ENCODE results near the gene DENND2C.

Gene DENND2C

DNA sequence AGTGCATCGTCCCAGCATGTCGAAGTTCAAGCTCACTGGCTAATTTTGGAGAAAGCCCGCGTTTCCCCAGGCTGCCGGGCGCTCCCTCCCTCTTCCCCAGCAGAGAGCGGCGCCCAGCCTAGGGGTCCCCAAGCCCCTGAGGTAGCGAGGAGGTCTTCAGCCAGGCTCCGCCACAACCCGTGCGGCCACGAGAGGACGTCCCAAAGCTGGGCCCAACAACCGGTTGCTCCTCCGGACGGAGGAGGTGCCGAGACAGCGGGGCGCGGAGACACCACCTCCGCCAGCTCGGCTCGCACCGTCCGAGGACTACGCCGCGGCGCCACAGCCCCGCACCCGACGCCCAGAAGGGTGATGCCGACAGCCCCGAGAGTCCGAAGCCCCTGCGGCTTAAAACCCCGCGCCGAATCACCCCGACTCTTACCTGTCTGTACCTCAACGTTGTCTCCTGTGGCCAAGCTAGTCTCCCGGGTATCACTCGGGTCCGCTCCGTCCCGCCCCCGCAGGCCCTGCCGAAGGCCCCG, at the start of gene DENND2C:
DENND2C (minus strand) TSS at position 488 of the 521 bp plus-strand sequence. CDS start 44,065 bp downstream, outside the sequence.
- DNase-seq (ENCODE audit: low spot score): no peak

DNA sequence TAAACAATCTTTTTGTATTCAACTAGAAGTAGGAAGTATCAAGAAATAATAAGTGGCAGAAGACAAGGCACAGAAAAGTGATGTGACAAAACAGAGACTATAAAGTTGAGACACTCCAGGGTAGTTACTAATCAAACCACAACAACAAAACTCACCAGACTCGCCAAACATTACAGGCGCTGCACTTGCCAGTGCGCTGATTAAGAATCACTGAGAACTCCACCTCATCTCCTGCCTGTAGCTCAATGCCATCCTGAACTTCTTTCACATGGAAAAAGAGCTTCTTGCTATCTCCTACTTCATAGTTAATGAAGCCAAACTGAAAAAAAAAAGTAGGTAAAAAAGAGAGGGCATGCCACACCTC, 49.6 kb upstream of the DENND2C start:
- no peak for DNase-seq (ENCODE audit: low spot score)

GRCh38 chr1:114718661-114719423, 49.0 kb upstream of the DENND2C start:
- no peak for DNase-seq (ENCODE audit: low spot score)

DNA sequence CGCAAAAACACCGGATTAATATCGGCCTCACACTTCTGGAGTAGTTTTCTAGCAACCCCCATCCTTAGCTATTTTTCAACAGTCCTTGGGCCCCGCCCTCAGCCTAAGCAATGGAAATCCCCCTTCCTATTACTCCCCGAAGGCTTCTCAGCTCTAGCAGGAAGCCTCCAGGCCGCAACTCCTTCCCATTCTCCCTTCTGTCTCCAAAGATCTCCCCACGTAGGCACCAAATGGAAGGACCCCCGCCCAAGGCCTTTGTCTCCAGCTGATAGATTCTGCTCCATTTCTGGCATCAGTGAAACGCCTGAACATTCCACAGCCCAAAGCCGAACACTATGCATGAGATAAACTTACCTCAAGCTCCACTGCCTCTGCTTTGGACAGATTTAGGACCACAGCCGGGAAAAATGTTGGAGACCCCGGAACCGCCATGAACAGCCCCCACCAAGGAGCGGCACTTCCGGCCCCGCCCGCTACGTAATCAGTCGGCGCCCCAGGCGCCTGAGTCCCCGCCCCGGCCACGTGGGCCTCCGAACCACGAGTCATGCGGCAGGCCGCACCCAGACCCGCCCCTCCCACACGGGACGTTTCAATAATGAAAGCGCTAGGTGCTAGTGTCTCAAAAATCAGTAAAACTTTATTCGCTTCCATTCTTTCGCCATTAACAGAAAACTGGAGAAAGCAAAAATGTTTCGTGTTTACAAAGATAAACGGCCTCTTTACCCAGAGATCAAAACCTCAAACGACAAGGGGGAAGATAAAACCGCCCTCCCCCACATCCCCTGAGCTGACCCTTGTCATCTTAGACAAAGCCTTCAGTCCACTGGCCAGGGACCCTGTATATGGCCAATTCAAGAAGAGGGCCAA, 46.7 kb upstream of the DENND2C start, which contains the start of gene NRAS:
NRAS (minus strand) TSS at position 468 of the 867 bp plus-strand sequence. CDS start 611 bp downstream, outside the sequence.
- peak; percentile 95 for DNase-seq (ENCODE audit: low spot score)

DNA sequence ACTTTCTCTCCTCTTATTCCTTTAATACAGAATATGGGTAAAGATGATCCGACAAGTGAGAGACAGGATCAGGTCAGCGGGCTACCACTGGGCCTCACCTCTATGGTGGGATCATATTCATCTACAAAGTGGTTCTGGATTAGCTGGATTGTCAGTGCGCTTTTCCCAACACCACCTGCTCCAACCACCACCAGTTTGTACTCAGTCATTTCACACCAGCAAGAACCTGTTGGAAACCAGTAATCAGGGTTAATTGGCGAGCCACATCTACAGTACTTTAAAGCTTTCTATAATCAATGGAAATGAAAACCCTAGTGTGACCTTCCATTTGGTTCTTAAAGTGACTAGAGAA, 46.1 kb upstream of the DENND2C start:
- DNase-seq (ENCODE audit: low spot score): no peak

- no peak for DNase-seq (ENCODE audit: low spot score)
Measured at GRCh38 chr1:114712977-114713376, 43.1 kb upstream of the DENND2C start.

DNA sequence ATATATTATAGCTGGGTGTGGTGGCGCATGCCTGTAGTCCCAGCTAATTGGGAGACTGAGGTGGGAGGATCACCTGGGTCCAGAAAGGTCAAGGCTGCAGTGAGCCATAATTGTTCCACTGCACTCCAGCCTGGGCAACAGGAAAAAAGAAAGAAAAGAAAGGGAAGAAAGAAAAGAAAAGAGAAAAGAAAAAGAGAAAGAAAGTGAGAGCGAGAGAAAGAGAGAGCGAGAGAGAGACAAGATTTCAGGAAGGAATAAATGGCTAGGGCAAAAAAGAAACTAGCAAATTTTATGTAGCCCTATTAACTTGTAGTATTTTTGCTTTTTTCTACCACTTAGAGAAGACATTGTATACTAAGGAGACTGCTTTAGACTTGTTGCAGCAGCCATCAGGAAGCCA, 40.5 kb upstream of the DENND2C start:
- DNase-seq (ENCODE audit: low spot score): no peak

DNA sequence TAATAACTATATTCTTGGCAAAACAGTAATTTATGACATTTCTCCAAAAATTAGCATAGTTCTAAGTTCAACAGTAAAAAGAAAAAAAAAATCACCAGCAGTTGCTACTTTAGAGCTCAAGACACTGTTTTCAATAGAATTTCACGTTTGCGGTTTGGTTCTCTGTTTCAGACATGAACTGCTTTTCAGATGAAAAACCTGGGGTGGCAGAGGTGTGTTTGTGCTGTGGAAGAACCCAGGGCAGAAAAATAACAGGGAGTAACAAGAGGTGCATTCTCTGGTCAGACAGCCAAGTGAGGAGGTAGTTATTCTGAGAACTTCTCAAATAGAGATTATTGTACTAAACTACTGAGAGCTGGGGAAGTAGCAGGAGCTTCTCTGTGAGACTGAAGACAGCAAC, 37.8 kb upstream of the DENND2C start:
- DNase-seq (ENCODE audit: low spot score): no peak

DNA sequence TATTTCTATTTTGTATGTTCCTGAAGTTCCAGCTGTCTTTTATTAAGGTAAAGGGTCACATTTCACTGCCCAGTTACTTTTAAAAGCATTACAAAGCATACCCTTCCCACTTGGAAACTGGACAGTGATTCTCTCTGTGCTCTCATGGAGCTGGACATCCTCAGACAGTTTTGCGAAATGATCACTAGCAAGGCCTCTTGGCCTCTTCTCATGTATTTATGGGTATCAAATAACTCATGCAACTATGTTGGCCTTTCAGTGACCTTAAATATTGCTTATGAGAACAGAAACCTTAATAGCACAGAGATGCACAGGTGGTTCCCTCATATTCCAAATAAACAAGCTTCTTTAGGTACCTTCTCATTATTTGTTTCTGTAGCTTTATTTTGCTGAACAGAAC, 33.4 kb upstream of the DENND2C start:
- no peak for DNase-seq (ENCODE audit: low spot score)

DNA sequence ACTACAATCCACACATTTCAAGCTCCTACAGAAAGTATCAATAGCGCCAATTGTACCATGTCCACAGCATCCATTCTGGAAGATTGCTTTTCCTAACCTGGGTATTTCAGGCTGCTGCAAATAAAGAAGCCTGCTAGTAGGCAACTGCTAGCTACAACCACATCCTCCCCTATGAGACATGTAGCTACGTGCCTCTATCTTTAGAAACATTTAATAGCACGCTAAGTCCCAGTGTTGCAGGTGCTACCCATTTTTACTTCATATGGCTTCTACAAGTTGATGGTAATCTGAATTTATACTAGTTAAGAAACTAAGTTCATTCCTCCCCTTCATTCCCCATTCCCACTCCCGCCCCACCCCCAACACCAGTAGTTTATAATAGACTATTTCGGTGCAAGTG, 32.9 kb upstream of the DENND2C start:
- DNase-seq (ENCODE audit: low spot score): no peak

- no peak for DNase-seq (ENCODE audit: low spot score)
Measured at GRCh38 chr1:114701931-114702330, 32.1 kb upstream of the DENND2C start.

DNA sequence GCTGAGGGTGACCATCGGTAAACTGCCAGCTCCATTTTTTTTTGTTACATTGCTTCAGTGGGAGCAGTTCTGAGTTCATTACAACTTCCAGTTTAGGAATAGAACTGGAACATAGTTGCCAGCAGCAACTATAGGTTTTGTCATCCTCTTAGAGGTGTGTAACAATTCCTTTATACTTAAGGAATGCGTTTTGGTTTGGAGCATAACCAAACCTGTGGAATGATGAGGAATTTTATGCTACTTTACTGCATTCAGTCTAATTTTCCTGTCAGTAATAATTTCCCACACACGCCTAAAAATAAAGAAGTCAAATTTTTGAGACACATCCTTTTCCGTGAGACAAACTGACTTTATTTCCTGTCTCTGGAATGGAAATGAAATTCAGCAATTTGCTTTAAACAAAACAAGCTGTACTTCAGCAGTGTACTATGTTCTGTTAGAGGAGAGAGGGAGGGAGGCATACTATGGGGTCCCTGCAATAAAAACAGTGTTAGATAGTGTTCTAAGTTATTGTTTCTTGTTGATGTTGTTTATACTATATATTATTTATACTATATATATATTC, 30.3 kb upstream of the DENND2C start:
- DNase-seq (ENCODE audit: low spot score): no peak

DNA sequence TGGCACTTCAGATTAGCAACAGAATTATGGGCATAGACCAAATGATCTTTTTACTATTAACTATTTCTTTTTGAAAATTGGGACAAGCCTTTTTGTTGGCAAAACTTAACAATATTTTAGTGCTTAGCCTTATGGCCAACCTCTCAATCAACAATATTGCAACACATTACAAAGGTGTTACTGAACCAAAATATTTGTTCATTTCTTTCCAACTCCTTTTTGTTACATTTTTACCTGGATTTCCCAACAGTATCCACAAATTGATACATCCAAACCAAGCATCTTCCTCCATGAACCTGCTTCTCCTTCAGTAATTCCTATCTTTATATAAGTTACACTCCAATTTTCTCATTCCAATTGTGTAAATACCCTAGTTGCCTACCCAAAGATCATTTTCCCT, 27.0 kb upstream of the DENND2C start:
- no peak for DNase-seq (ENCODE audit: low spot score)

DNA sequence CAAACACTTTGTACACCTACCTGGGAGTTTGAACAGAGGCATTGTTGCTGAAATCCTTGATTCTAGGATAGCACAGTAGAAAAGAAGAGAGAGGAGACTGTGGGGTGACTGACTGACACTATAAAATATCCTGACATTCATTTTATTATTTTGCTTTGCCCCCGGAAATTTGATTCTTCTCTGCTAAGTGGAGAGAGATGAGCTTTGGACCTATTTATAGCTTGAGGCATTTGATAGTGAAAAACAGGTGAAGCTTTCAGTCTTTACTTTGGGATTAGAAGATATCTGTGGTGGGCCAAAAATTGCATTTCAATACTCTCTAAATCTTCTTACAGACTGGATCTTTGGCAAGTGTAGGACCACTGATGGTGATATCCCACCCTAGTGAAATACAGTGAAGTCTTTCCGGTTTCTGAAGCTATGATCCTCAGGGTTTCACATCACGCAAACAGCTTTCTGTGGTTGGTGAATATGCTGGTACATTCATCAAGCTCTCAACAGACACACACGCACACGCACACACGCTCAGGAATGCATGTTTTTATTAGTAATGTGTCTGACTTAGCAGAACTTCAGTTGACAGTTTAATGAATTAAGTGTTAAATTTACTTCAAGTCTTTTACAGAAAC, 25.7 kb upstream of the DENND2C start, which contains the start of gene AMPD1:
AMPD1 (minus strand) TSS at position 117 of the 629 bp plus-strand sequence; CDS start at position 42, 75 bp downstream.
- DNase-seq (ENCODE audit: low spot score): no peak

DNA sequence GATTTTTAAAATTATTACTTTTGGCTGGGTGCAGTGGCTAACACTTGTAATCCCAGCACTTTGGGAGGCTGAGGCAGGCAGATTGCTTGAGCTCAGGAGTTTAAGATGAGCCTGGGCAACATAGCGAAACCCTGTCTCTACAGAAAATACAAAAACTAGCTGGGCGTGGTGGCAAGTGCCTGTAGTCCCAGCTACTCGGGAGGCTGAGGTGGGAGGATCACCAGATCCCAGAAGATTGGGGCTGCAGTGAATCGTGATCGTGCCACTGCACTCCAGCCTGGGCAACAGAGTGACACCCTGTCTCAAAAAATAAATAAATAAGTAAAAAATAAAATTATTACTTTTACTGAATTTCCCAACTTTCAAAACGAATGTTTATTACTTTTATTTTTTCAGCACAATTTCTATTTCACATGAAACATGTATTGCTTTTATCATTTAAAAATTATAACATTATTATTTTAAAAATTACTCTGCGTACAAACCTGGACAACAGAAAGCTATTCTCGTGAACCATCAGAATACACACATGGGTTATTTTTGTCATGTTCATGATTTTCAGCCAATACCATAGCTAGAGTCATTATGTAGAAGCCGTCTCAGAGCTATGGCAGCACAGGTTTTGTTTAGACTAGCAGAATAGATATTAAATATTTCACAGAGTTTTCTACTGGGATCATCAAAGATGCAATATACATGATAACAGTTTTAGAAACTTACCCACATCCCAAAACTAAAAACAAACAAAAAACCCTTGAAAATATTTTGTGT, 24.9 kb upstream of the DENND2C start:
- no peak for DNase-seq (ENCODE audit: low spot score)

DNA sequence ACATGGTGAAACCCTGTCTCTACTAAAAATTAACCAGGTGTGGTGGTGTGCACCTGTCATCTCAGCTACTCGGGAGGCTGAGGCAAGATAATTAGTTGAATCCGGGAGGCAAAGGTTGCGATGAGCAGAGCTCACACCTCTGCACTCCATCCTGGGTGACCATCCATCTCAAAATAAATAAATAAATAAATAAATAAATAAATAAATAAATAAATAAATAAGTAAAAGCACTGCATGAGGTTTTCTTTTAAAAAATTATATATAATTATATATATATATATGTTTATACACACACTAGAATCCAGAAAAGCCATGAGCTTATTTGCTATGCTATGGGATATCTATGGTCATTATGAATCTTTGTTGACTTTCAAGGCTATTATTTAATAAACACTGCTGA, 23.1 kb upstream of the DENND2C start:
- no peak for DNase-seq (ENCODE audit: low spot score)

- no peak for DNase-seq (ENCODE audit: low spot score)
Measured at GRCh38 chr1:114691061-114691460, 21.2 kb upstream of the DENND2C start.

- DNase-seq (ENCODE audit: low spot score): no peak
Measured at GRCh38 chr1:114690148-114690547, 20.3 kb upstream of the DENND2C start.

DNA sequence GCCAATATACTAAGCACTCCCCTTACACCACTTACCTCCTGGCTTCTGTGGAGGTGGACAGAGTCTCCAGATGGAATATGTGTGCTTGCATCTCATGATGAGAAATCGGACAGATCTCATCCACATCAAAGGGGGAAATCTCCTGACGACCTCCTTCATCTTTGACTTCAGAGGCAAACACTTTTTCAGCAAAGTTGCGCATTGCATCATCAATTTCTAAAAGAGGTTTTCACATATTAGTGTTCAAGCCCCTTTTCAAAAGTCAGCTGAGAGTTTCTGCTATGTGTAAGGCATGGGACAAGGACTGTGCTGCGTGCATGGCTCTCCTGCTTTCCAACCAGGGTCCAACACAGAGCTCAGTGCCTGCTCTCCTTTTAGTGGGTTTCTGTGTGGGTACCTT, 18.7 kb upstream of the DENND2C start:
- no peak for DNase-seq (ENCODE audit: low spot score)

- no peak for DNase-seq (ENCODE audit: low spot score)
Measured at GRCh38 chr1:114685851-114686250, 16.0 kb upstream of the DENND2C start.

DNA sequence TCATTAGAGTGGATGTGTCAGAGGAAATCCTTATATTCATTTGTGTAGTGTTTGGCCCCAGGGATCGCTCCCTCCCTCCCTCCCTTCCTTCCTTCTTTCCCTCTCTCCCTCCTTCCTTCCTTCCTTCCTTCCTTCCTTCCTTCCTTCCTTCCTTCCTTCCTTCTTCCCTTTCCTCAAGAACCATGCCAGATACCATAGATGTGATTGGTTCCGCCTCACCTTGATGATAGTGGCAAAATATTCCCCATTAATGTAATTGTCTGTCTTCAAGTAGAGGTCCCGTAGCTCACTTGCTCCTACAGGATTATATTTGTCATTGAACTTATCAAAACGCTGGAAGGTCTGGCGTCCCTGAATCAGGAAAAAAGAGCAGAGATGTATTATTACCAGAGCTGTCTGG, 7.8 kb upstream of the DENND2C start:
- no peak for DNase-seq (ENCODE audit: low spot score)
